HL-60 (cell line): ENCODE data around the gene PKIB.

Experiments used
- DNase-seq, 2 experiments: peaks; one replicate each; pipeline ENCODE4 v3.0.0-alpha.2; 2010 to 2020; ENCODE audit warnings: low read depth in 1 of 2, low spot score in 1 of 2
- H3K27ac ChIP-seq: fragments of 250-450 bp; sonication (Bioruptor Pico); replicated peaks from 2 replicates; pipeline ENCODE4 v1.5.1; 2020; ENCODE audit warnings: mild to moderate bottlenecking, moderate library complexity
- H3K27me3 ChIP-seq: fragments of 250-450 bp; sonication (Bioruptor Pico); 2 replicates; pipeline ENCODE4 v1.5.1; 2021; ENCODE audit warnings: mild to moderate bottlenecking, moderate library complexity; ENCODE audit not compliant: insufficient read depth, poor library complexity, severe bottlenecking
- H3K4me3 ChIP-seq: replicated peaks from 2 replicates; pipeline ENCODE4 v1.5.1; 2011; ENCODE audit warnings: mild to moderate bottlenecking, control low read depth, low read length; ENCODE audit not compliant: insufficient read depth
- CTCF ChIP-seq: IDR thresholded peaks from one replicate; pipeline ENCODE4 v1.5.1; 2011; ENCODE audit warnings: low read length, control low read depth, inconsistent platforms; ENCODE audit not compliant: insufficient read depth
- GABPA ChIP-seq: IDR thresholded peaks from 2 replicates; pipeline ENCODE4 v1.6.1; 2012; ENCODE audit warnings: low read depth
- POLR2AphosphoS5 ChIP-seq: IDR thresholded peaks from 2 replicates; pipeline ENCODE4 v1.6.1; 2012; ENCODE audit warnings: low read depth
- REST ChIP-seq: IDR thresholded peaks from 2 replicates; pipeline ENCODE4 v1.6.1; 2012; ENCODE audit warnings: low read depth; ENCODE audit not compliant: insufficient replicate concordance
- SPI1 ChIP-seq: IDR thresholded peaks from 2 replicates; pipeline ENCODE4 v1.6.1; 2012; ENCODE audit warnings: low read depth, mild to moderate bottlenecking, borderline replicate concordance

PKIB gene

GRCh38 chr6:122623279-122623678, 13.1 kb downstream of the PKIB start:
- no peak for DNase-seq

GRCh38 chr6:122624853-122625252, 14.6 kb downstream of the PKIB start:
- H3K27me3 ChIP-seq: peaks cover 2% of the 10 kb centered on the region
- no peak for TF ChIP-seq SPI1
- no peak for TF ChIP-seq GABPA
- no peak for DNase-seq
- H3K27ac ChIP-seq: no peak overlapping the region
- H3K4me3 ChIP-seq: no peak overlapping the region

More at GRCh38 chr6:122623279-122623678, 13.1 kb downstream of the PKIB start:
- Histone ChIP-seq H3K4me3 (no peak overlapping the region), H3K27me3 (peaks cover 2% of the 10 kb centered on the region), H3K27ac (no peak overlapping the region)
- no peak for TF ChIP-seq CTCF
- TF ChIP-seq POLR2AphosphoS5: no peak
- TF ChIP-seq SPI1: no peak
- no peak for TF ChIP-seq GABPA
- no peak for TF ChIP-seq REST

- TF ChIP-seq CTCF (no peak), SPI1 (no peak), POLR2AphosphoS5 (no peak), GABPA (no peak), REST (no peak)
Observed at GRCh38 chr6:122628714-122629113, 18.5 kb downstream of the PKIB start.

GRCh38 chr6:122631571-122632249, 21.5 kb downstream of the PKIB start:
- H3K27ac ChIP-seq: no peak overlapping the region
- no peaks in the 10 kb centered on the region for H3K27me3 ChIP-seq
- TF ChIP-seq GABPA (no peak), REST (no peak)
- H3K4me3 ChIP-seq: no peak overlapping the region
- DNase-seq: no peak

More at GRCh38 chr6:122628714-122629113, 18.5 kb downstream of the PKIB start:
- H3K27ac ChIP-seq: no peak overlapping the region
- no peak overlapping the region for H3K4me3 ChIP-seq
- no peaks in the 10 kb centered on the region for H3K27me3 ChIP-seq
- DNase-seq: no peak
